ENCODE measurements around the gene SET.
A peak's percentile ranks its signal among the peaks of the same experiment; 100 is the strongest.

SET gene

GRCh38 chr9:128684325-128685199, 4.5 kb upstream of the SET start:
- Mint-ChIP-seq H3K9me3 (peaks cover 6% of the 10 kb centered on the region), H3K4me3 (peak overlapping the region; percentile 95), H3K27me3 (ENCODE audit: low read depth, poor library complexity) (no peaks in the 10 kb centered on the region), H3K27ac (peak overlapping the region; percentile 94), H3K4me1 (peaks cover 52% of the 10 kb centered on the region), H3K36me3 (ENCODE audit: low read depth) (peaks cover 5% of the 10 kb centered on the region)
- TF ChIP-seq CTCF (IDR thresholded peaks at IDR 0.05), result no peak
- DNase-seq, result peak; percentile 64

- Mint-ChIP-seq H3K9me3 (peaks cover 6% of the 10 kb centered on the region), H3K27ac (peak overlapping the region; percentile 93), H3K27me3 (ENCODE audit: low read depth, poor library complexity) (no peaks in the 10 kb centered on the region), H3K36me3 (ENCODE audit: low read depth) (peaks cover 5% of the 10 kb centered on the region), H3K4me1 (peaks cover 52% of the 10 kb centered on the region), H3K4me3 (peak overlapping the region; percentile 95)
- TF ChIP-seq CTCF (IDR thresholded peaks at IDR 0.05), result no peak
- DNase-seq, result no peak
Observed at GRCh38 chr9:128685636-128686489, 3.2 kb upstream of the SET start.

- Mint-ChIP-seq H3K4me1 (peaks cover 66% of the 10 kb centered on the region), H3K27me3 (ENCODE audit: low read depth, poor library complexity) (no peaks in the 10 kb centered on the region), H3K9me3 (peaks cover 6% of the 10 kb centered on the region), H3K36me3 (ENCODE audit: low read depth) (peaks cover 13% of the 10 kb centered on the region), H3K4me3 (peak overlapping the region; percentile 15), H3K27ac (no peak overlapping the region)
- no peak for TF ChIP-seq CTCF (IDR thresholded peaks at IDR 0.05)
- no peak for DNase-seq
Observed at GRCh38 chr9:128687453-128687852, 1.6 kb upstream of the SET start.

- DNase-seq, result no peak
- H3K9me3 Mint-ChIP-seq, result no peaks in the 10 kb centered on the region
- no peak for TF ChIP-seq CTCF (IDR thresholded peaks at IDR 0.05)
- peaks cover 53% of the 10 kb centered on the region for H3K4me1 Mint-ChIP-seq
- H3K27me3 Mint-ChIP-seq (ENCODE audit: low read depth, poor library complexity), result no peaks in the 10 kb centered on the region
- peaks cover 26% of the 10 kb centered on the region for H3K36me3 Mint-ChIP-seq (ENCODE audit: low read depth)
- H3K27ac Mint-ChIP-seq, result no peak overlapping the region
- H3K4me3 Mint-ChIP-seq, result peak overlapping the region; percentile 71
Observed at GRCh38 chr9:128689293-128689774, 312 bp downstream of the SET start.

- Mint-ChIP-seq H3K4me1 (peaks cover 46% of the 10 kb centered on the region), H3K27me3 (ENCODE audit: low read depth, poor library complexity) (no peaks in the 10 kb centered on the region), H3K4me3 (peak overlapping the region; percentile 98), H3K27ac (peak overlapping the region; percentile 95), H3K9me3 (no peaks in the 10 kb centered on the region), H3K36me3 (ENCODE audit: low read depth) (peaks cover 33% of the 10 kb centered on the region)
- TF ChIP-seq CTCF (IDR thresholded peaks at IDR 0.05), result no peak
- DNase-seq, result peak; percentile 46
Observed at GRCh38 chr9:128689820-128690683, 1.0 kb downstream of the SET start.
